SKM-1 treated with dmso at 0.1 percent for 144 hours (cell line): Measurements from ENCODE around the gene RPS6KA5.
"Not testable (repeated sequence)": the region's sequence is repeated elsewhere in the genome, so short reads cannot be mapped to it uniquely, and the experiment has no call there.

Experiments used
- DNase-seq: peaks from one replicate; lab custom pipeline; 2025; ENCODE audit not compliant: unreplicated experiment; lab: John Stamatoyannopoulos, UW

Gene RPS6KA5

DNA sequence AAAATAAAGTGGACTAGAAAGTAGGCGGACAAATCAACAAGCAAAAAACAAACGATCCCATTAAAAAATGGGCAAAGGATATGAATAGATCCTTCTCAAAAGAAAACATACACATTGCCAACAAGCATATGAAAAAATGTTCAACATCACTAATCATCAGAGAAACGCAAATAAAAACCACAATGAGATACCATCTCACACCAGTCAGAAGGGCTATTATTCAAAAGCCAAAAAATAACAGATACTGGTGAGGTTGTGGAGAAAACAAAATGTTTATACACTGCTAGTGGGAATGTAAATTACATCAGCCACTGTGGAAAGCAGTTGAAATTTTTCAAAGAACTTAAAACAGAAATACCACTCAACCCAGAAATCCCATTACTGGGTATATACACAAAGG lies 70.3 kb downstream of the RPS6KA5 start:
- no peak for DNase-seq

DNA sequence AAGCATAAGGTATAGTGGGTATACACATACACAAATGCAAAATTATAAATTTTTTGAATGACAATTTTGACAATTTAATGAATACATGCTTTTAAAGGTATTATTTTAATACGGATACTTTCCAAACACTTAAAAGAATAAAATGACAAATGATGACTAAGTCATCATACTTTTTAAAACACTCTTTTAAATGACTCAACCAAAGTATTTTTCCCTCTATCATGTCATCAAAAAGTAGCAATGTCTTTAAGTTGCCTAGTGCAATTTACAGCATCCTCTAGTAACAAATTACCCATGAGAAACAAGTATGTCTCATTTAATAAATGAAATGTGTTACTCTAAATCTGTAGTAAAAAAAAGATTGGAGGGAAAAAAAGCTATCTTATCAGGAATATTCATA lies 73.3 kb downstream of the RPS6KA5 start:
- DNase-seq, result no peak

DNA sequence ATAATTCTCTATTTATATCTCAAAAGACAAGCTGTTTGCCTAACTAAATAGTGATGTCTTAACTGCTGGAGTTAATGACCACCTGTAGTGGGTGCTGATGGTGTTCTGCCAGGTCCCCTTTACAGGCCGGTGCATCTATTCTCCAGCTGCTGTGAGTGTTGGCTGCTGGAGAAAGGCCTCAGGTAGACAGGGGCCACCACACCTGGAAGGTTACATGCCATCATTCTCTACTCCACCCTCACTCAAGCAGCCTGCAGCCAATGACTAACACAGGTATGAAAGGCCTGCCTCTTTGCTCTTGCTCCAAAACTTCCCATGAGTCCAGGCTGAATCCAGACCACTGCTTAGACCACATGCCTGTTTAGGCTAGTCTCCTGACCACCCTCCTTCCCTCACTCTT lies 73.9 kb downstream of the RPS6KA5 start:
- no peak for DNase-seq

DNA sequence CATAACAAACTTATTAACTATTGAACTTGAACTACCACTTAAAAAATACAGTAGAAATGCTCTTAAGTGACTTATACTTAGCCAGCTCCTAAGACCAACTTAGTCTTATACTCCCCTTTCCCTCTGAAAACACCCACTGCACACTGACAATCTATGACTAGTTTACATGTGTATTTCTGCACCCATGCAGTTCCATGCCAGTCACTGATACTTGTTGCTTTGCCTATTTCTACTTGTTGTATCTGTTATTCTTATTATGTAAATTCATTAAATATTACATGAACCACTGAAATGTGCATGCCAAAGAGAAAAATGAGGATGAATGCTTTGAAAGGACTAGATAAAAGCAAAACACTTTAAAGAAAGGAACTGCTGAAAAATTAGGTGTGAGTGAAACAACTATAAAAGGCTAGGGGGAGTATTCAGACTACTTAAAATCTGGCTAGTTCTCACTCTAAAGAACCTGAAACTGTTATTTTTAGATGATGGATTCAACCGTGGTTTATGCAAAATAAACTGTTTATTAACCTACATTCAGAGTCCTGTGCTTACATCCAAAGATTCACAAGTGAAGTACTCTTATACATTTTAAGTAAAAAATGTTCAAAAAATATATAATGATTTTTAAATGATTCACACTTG lies 74.7 kb downstream of the RPS6KA5 start:
- no peak for DNase-seq

DNA sequence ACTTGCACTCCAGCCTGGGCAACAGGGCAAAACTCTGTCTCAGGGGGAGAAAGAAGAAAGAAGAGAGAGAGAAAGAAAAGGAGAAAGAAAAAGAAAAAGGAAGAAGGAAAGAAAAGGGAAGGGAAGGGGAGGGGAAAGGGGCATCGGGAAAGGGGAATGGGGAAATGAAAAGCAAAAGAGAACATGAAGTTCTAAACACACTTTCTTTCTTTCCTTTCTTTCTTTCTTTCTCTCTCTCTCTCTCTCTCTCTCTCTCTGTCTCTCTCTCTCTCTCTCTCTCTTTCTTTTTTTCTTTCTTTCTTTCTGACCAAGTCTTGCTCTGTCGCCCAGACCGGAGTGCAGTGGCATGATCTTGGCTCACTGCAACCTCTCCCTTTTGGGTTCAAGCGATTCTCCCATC lies 76.9 kb downstream of the RPS6KA5 start:
- no peak for DNase-seq

DNA sequence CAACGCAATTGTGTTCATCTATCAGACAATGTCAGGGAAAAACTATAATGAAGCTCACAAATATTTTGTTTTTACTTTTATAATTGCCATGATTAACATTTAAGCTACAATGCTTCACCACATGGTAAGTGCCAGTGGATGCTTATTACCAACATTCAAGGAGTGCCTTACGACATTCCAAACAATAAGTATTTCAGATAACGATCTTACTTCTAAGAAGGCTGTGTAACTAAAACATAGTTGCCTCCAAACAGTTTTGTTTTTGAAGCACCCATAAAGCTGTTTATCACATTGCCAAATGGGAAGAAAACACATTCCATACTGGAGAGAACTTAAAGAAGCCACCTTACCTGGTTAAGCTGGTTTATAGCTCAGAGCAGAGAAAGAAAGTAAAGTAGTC lies 78.8 kb downstream of the RPS6KA5 start:
- no peak for DNase-seq

DNA sequence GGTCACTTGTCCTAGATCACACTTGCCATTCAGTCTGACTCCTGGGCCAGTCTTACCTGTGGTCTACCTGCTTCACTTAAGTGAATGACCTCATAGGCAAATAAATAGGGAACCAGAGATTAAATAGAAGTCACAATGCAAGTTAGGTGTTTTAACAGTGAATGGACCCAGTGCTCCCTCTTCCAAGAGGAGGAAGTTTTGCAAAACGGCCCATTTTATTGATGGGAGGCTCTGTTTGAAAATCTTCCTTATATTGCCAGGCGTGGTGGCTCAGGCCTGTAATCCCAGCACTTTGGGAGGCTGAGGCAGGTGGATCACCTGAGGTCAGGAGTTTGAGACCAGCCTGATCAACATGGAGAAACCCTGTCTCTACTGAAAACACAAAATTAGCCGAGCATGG lies 79.8 kb downstream of the RPS6KA5 start:
- DNase-seq, result not testable (repeated sequence)

DNA sequence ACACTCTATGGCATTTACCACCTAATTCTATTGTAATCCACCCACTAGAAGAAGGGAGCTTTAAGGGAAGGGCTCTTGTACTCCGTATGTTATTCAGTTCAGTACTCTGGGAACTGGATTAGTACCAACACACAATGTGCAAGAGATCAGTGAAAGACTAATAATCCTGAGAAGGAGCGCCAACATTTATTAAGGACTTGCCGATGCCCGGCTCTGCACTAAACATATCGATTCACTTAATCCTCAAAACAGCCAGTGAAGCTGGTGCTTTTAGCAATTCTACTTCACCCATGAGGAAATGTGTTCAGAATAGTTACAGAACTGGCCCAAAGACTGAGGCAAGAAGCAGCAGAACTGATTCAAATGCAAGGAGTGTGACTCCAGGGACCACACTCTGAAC lies 80.9 kb downstream of the RPS6KA5 start:
- DNase-seq, result no peak

DNA sequence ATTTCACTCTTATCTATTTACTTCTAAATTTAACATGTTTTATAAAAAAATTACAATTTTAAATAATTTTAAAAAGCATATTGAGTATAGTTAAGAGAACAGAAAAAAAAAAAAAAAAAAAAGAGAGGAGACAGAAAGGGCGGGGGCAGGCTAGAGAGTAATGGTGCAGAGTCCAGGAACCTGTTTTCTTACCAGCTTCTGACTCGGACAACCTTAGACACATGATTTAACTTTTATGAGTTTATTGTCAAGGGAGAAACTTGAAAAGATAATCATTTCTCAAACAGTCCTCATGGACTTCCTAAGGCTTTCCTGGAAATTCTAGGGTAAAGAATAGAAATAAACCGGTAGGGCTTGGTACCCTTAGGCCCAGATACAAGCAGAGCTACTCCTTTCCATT lies 84.3 kb downstream of the RPS6KA5 start:
- no peak for DNase-seq

DNA sequence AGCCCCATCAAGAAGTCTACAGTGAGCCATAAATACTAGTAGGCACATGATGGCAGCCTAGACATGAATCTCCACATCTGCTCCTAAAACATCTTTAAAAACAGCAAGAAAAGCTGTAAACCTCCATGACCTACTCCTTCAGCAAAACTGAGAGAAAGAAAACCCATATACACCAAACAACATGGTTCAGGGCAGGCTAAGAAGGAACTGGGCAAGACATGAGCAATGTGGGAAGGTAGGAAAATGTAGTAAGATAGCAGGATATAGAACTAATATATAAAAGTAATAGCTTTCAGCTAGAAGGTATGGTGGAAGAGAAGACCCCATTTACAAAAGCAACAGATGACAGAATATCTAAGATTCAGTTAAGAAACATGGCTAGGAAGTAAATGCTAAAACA lies 88.8 kb downstream of the RPS6KA5 start:
- DNase-seq, result no peak

DNA sequence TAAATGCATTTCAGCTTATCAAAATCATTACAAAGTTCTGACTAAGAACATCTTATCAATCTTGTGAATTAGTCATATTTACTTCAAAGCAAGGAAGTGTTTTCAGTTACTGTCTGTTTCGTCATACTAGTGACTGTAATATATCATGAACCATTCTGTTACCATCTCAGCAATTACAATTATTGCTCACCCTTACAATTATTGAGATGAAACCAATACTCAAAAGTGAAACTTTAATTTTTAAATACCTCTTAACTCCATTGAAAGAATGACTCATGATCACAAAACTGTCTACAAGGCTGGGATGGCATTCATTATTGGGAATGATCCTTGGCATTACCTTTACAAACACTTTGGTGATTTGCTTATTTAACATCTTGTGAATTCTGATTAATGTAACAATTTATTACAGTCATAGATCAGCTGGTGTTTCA lies 90.3 kb downstream of the RPS6KA5 start:
- no peak for DNase-seq

DNA sequence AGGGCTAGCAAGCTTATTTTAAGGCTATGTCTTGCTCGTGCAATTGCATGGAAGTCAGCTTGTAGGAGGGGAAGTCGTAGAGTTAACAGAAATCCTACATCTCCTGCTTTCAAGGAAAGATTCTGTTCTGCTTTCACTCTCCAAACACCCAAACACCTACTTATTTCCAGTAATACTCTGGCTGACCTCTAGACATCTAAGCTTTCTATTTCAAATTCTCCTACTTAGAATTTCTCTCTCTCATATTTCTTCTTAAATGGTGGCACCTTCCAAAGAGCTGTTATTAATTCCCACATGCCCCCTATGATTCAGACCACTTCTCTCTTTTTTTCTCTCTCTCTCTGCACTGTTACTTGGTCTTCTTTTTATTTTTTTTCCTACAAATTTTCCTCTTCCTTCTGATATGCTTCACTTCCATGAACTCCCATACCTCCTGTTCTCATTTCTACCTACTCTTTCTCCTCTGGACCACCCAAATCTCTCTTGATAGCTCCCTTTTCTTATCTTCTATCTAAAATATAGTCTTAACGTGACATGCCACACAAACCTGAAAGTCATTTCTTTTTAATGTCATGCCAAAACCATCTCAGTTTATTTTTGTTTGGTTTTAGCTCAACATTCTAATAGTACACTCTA lies 90.8 kb downstream of the RPS6KA5 start:
- DNase-seq, result no peak

DNA sequence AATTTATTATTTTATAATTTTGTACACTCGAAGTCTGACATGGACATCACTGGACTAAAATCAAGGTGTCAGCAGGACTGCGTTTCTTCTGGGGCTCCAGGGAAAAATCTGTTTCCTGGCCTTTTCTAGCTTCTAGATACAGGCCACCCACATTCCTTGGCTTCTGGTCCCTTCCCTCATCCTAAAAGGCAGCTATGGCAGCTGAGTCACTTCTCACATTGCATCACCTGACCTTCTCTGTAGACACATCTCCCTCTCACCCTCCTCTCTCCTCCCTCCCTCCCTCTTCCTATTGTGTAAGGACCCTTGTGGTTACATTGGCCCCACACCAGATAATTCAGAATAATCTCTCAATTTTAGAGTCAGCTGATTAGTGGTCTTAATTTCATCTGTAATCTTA lies 92.4 kb downstream of the RPS6KA5 start:
- DNase-seq, result peak; percentile 5

DNA sequence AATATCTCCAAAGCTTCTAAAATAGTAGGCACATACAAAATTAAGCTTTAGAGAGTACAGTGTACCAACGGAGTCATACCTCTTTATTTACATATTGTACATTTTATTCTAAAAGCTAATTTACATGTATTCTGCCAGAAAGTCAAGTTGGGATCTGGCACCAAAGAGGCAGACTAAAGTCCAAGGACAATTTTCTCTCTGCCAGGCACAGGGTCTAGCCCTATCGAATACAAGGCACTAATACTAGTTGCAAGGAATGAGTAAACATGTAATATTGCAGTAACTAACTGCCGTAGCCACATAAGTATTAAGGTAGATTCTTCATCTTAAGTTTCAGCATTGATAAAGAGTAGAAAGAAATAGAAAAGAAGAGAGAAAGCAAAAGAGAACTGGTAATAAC lies 93.9 kb downstream of the RPS6KA5 start:
- no peak for DNase-seq

DNA sequence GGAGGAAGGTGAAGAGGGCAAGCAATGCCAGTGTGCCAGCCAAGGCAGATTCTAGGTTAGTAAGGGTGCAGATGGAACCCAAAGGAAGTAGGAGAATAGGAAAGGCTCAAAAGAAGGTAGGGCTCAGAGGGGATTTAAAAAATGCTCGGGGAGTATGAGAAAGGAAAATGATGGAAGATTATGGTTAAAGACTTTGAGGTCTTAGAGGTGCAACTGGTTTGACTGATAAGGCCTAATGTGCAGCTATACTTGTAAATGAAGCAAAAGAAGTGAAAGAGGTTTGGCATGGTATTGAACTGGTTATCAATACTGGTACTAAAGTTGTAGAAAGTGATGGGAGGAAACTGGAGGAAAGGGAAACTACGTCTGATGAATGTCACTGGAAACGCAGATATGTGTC lies 94.7 kb downstream of the RPS6KA5 start:
- no peak for DNase-seq

DNA sequence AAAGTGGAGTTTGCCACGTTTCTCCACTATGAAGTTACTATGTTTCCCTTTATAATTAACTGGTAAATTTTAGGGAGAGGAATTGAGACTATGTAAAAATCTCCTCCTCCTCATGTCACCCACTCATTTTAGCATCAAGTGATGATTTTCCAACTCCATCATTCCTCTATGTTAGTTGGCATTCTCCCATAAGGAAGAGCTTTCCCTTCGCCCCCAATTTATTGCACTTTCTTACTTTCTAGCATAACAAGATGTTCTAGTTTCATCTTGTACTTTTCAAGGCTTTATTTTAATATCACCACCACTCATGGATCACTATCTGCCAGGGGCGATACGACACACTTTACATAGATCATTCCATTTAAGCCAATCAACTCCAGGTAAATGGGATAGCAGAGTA lies 97.1 kb downstream of the RPS6KA5 start:
- no peak for DNase-seq

DNA sequence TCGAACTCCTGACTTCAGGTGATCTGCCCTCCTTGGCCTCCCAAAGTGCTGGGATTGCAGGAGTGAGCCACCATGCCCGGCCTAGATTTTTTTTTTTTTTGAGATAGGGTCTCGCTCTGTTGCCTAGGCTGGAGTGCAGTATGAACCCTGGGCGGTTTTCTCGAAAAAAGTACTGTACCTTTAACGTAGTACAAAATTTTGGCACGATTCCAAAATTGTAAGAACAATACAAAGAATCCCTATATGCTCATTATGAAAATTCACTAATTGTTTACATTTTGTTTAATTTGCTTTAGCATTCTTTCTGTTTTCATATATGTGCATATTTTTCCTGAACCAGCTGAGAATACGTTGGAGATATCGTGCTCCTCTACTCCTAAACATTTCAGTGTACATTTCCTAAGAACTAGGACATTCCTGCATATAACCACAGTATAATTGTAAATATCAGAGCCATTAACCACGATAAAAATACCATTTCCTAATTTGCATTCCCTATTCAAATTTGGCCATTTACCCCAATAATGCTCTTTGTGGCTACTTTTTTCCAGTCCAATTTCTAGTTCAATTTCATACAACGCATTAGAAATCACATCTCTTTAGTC lies 97.8 kb downstream of the RPS6KA5 start:
- DNase-seq, result no peak

DNA sequence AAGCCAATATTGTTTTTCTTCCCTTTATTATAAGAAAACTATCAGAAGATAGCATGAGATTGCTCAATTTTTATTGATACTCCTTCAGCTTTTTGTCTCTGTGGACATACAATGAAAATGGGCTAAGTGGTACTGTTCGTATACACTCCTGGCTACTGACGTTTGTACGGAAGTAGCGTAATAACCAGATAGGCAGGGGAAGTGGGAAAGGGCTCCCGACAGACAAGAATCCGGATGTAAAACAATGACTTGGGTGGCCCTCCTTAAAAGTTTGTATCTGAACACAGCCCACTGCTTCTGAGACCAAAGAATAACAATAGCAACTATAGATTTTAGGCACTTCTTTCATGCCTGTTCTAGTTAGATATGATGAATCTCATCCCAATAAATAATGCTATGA lies 99.6 kb downstream of the RPS6KA5 start:
- no peak for DNase-seq

DNA sequence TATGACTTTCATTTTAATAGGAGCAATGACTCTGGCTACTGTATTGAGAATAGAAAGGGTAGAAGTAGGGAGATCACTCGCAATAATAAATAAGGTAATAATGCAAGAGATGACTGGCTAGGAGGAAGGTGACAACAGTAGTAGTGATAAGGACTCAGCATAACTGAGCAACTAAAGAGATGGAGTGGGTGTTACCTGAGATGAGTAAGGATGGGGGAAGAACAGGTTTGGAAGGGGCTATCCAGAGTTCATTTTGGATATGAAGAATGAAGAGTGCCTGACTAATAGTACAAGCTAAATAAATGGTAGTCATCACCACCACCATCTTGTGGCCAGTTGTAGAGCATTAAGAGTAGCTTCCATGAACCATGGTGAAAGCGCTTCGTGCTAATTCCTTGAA lies 101.1 kb downstream of the RPS6KA5 start:
- no peak for DNase-seq

DNA sequence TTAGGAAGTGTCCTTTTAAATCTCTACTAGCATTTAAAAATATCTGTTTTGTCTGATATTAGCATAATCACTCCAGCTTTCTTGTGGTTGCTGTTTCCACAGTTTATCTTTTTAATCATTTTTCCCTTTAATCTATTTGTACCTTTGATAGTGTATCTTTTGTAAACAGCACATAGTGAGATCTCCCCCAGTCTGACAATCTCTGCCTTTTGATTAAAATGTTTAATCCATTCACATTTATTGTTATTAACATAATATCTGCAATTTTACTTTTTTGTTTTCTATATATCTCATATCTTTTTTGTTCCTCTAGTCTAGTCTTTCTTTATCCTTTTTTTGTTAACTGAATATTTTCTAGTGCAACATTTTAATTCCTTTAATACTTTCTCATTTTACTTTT lies 104.2 kb downstream of the RPS6KA5 start:
- DNase-seq, result no peak

DNA sequence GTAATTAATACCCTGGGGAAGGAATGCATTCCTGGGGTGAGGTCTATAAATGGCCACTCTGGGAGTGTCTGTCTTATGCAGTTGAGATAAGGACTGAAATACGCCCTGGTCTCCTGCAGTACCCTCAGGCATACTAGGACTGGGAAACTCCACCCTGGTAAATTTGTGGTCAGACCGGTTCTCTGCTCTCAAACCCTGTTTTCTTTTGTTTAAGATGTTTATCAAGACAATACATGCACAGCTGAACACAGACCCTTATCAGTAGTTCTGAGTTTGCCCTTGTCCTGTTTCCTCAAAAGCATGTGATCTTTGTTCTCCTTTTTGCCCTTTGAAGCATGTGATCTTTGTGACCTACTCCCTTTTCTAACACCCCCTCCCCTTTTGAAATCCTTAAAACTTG lies 106.8 kb downstream of the RPS6KA5 start:
- DNase-seq, result not testable (repeated sequence)

DNA sequence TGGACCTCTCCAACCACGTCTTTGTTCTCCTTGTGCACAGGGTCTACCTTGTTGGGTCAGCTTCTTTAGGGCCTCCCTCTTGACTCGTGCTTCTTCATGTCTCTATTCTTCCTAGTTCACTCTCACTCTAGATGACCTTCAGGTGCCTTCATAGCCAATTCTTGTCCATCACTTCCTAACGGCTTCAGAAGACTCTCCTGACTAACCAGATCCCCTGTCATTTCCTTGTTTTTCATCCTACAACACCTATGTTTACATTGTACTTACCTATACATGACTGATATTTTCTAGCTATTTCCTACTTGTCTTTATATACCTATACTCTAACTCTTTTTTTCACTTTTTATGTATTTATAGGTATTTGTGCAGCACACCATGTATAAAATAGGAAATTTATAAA lies 117.1 kb downstream of the RPS6KA5 start:
- DNase-seq, result no peak

DNA sequence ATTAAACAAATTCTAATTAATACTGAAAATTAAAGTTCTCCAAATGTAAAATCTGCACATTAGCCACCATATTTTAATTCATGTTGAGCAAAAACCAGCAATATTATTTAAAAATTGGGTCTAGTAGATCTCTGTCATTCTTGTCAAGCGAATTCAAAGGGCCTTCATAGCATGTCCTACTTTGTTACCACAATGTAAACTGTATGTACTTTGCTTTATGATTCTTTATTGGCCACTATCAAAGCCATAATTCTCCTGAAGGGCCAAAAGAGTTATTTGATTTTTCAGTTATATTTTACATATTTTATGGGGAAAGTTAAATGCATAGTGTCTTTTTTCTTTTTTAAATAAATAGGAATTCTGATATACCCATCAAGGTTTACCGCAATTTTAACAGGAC lies 117.9 kb downstream of the RPS6KA5 start:
- no peak for DNase-seq
